Psoas muscle (tissue), 8 donors: ENCODE measurements around the gene ARPC1B. TPM values are rescaled to one million over a fixed set of nuclear protein-coding genes. Genes with fewer than 3 reads are reported as not detected.

Experiments used
- ATAC-seq, 4 donors: fragments of 200-7000 bp; cut with Tn5 transposase; one replicate each; pipeline ENCODE4 v1.9.1; 2020; ENCODE audit warnings: moderate library complexity in 3 of 4, mild to moderate bottlenecking in 2 of 4
- DNase-seq, 2 donors: peaks; one replicate each; pipeline ENCODE4 v3.0.0-alpha.2; 2020
- H3K27ac ChIP-seq: fragments of 200-600 bp; one replicate; pipeline ENCODE4 v1.8.0; 2022
- H3K27me3 ChIP-seq, 3 donors: fragments of 200-600 bp in 1 of 3; one replicate each; pipeline versions ENCODE4 v1.6.1 to v1.8.0; 2013 to 2022; ENCODE audit warnings: low read length in 2 of 3, mild to moderate bottlenecking in 2 of 3, moderate library complexity in 1 of 3; ENCODE audit not compliant: insufficient read depth in 3 of 3
- H3K36me3 ChIP-seq, 2 donors: fragments of 200-600 bp in 1 of 2; one replicate each; pipeline versions ENCODE4 v1.6.1 to v1.8.0; 2013 to 2022; ENCODE audit warnings: low read depth in 1 of 2, mild to moderate bottlenecking in 1 of 2, moderate library complexity in 1 of 2; ENCODE audit not compliant: insufficient read depth in 1 of 2
- H3K4me1 ChIP-seq: fragments of 200-600 bp; one replicate; pipeline ENCODE4 v1.8.0; 2022
- H3K4me3 ChIP-seq: fragments of 200-600 bp; one replicate; pipeline ENCODE4 v1.8.0; 2022; ENCODE audit warnings: mild to moderate bottlenecking
- H3K9me3 ChIP-seq: fragments of 200-600 bp; one replicate; pipeline ENCODE4 v1.8.0; 2022
- CTCF ChIP-seq: fragments of 200-600 bp; IDR thresholded peaks from one replicate; pipeline ENCODE4 v1.8.0; 2022; ENCODE audit warnings: antibody characterized with exemption
- WGBS, 3 donors: extraction: QIAGEN DNeasy Blood & Tissue Kit; methylation state at CpG; one replicate each; pipeline versions ENCODE4 v1.1.6 to v1.1.7; 2013; 5-methylcytosine and 5-hydroxymethylcytosine counted together
- intact Hi-C, 2 donors: fragments of 100-400 bp; cut with DNase I; formaldehyde crosslinking; loops; one replicate each; pipeline versions ENCODE4 v1.11.0 to v1.14.2; 2022
- polyA plus RNA-seq, 3 donors: library from polyadenylated mRNA; stranded (reverse); fragments of 200-250 nt; gene quantifications; one replicate each; pipeline ENCODE4 v1.2.3, GENCODE V29; 2013
- total RNA-seq, 4 donors: library from RNA; stranded (reverse); fragmentation: NEBNext Ultra II Directional in 2 of 4; extraction: Animal tissue kit (Norgen Biotek cat#: 25700) in 2 of 4; gene quantifications; one replicate each; pipeline versions ENCODE4 v1.2.1 to v1.2.4, GENCODE V29; 2021 to 2023
- donor health status: healthy with polysubstance abuse.
- donor health status: DM: no; HTN: no; CAD: no; lungs with moderate emphysema.
- donor health status: Bipolar disorder and iron deficiency.
- donor health status: healthy.
- donor health status: DM: yes; HTN: yes; CAD: no.
- donor health status: DM: no; HTN: no; CAD: no.
- donor health status: DM: no; HTN: no; CAD: no.
- donor health status: DM: yes; HTN: yes; CAD: no.

The ARPC1B gene
- total and polyA plus RNA-seq, 7 donors, result 12.9 to 61.5 (median 19.1) TPM

GRCh38 chr7:99437946-99438572 lies 63.5 kb downstream of the ARPC1B start:
- H3K9me3 ChIP-seq, result no peaks in the 10 kb centered on the region
- peaks cover 30% of the 10 kb centered on the region for H3K4me1 ChIP-seq
- ATAC-seq, result peak; percentile 25 to 50 (median 26)
- intact Hi-C loops, result no loop called here
- H3K36me3 ChIP-seq, result peaks cover 6 to 32% of the 10 kb centered on the region in 2 donors
- WGBS, 3 donors, result 16% methylated on average over 20 of the region's 20 CpGs
- DNase-seq, result no peak
- peak overlapping the region; percentile 91 for H3K27ac ChIP-seq
- no peak for TF ChIP-seq CTCF
- no peaks in the 10 kb centered on the region for H3K27me3 ChIP-seq
- H3K4me3 ChIP-seq, result peak overlapping the region; percentile 89

GRCh38 chr7:99438573-99439480 lies 64.3 kb downstream of the ARPC1B start, which contains the start of the genes CPSF4 and PTCD1:
Gene CPSF4, plus strand, starts transcription at chr7:99438943. Its CDS starts 140 bp downstream, at chr7:99439083.
Gene PTCD1, minus strand, starts transcription at chr7:99438798. Its CDS starts 3,556 bp downstream, at chr7:99435242.
- WGBS, 3 donors, result 0 to 1% (median 1%) methylated on average over 51 to 89 of the region's 89 CpGs
- H3K9me3 ChIP-seq, result no peaks in the 10 kb centered on the region

GRCh38 chr7:99440195-99440594 lies 65.7 kb downstream of the ARPC1B start:
- H3K36me3 ChIP-seq, result peaks cover 4 to 32% of the 10 kb centered on the region in 2 donors
- no peaks in the 10 kb centered on the region for H3K9me3 ChIP-seq
- H3K4me3 ChIP-seq, result peak overlapping the region; percentile 89
- intact Hi-C loops, result no loop called here
- TF ChIP-seq CTCF, result no peak
- 65 to 71% (median 69%) methylated on average over 9 of the region's 9 CpGs for WGBS, 3 donors
- peaks cover 31% of the 10 kb centered on the region for H3K4me1 ChIP-seq
- DNase-seq, result no peak
- no peak overlapping the region for H3K27ac ChIP-seq
- H3K27me3 ChIP-seq, result no peaks in the 10 kb centered on the region
- ATAC-seq, result no peak

More at GRCh38 chr7:99438573-99439480, 64.3 kb downstream of the ARPC1B start, which contains the start of the genes CPSF4 and PTCD1:
- Histone ChIP-seq H3K27ac (peak within 1 kb of the TSS; percentile 91), H3K36me3 (peaks cover 6 to 32% of the 10 kb centered on the region in 2 donors), H3K4me1 (peaks cover 31% of the 10 kb centered on the region), H3K4me3 (peak within 1 kb of the TSS; percentile 89), H3K27me3 (no peaks in the 10 kb centered on the region)
- peak; percentile 96 to 98 (median 98) for ATAC-seq
- TF ChIP-seq CTCF, result no peak
- intact Hi-C loops, result no loop called here
- DNase-seq, result peak; percentile 97 to 99

Other genes with a start within 250 kb of the ARPC1B start
- 10 to 100 TPM in 3 of 4 donors, 1 to 10 TPM in 1; 8.8 to 16.9 (median 13.2) TPM for gene SMURF1, start 230.6 kb upstream of the ARPC1B start, total RNA-seq
- gene SMURF1, start 230.6 kb upstream of the ARPC1B start, polyA plus RNA-seq, result 10 to 100 TPM in 1 of 3 donors, 1 to 10 TPM in 2; 5.8 to 10.2 (median 6.8) TPM
- gene KPNA7, start 166.6 kb upstream of the ARPC1B start, total RNA-seq, result not detected
- gene KPNA7, start 166.6 kb upstream of the ARPC1B start, polyA plus RNA-seq, result not detected
- not detected for gene MYH16, start 101.9 kb upstream of the ARPC1B start, total RNA-seq
- gene MYH16, start 101.9 kb upstream of the ARPC1B start, polyA plus RNA-seq, result not detected
- 10 to 100 TPM; 41.6 to 53.5 (median 47.6) TPM for gene ARPC1A, start 48.8 kb upstream of the ARPC1B start, total RNA-seq
- 100 to 1,000 TPM in 1 of 3 donors, 10 to 100 TPM in 2; 38.1 to 114 (median 71.2) TPM for gene ARPC1A, start 48.8 kb upstream of the ARPC1B start, polyA plus RNA-seq
- gene PDAP1, start 33.9 kb downstream of the ARPC1B start, total RNA-seq, result 100 to 1,000 TPM; 131 to 174 (median 172) TPM
- 100 to 1,000 TPM; 257 to 437 (median 436) TPM for gene PDAP1, start 33.9 kb downstream of the ARPC1B start, polyA plus RNA-seq
- 10 to 100 TPM; 30.2 to 49.1 (median 39.8) TPM for gene BUD31, start 34.2 kb downstream of the ARPC1B start, total RNA-seq
- 100 to 1,000 TPM in 1 of 3 donors, 10 to 100 TPM in 2; 46.8 to 115 (median 88.0) TPM for gene BUD31, start 34.2 kb downstream of the ARPC1B start, polyA plus RNA-seq
- 1 to 10 TPM; 2.7 to 9.2 (median 4.6) TPM for gene PTCD1, start 64.1 kb downstream of the ARPC1B start, total RNA-seq
- 1 to 10 TPM; 5.0 to 8.1 (median 5.6) TPM for gene PTCD1, start 64.1 kb downstream of the ARPC1B start, polyA plus RNA-seq
- gene CPSF4, start 64.2 kb downstream of the ARPC1B start, total RNA-seq, result 10 to 100 TPM; 21.3 to 42.4 (median 28.6) TPM
- gene CPSF4, start 64.2 kb downstream of the ARPC1B start, polyA plus RNA-seq, result 10 to 100 TPM; 35.6 to 46.4 (median 36.5) TPM
- gene ATP5MF, start 91.4 kb downstream of the ARPC1B start, total RNA-seq, result 100 to 1,000 TPM; 391 to 584 (median 510) TPM
- 1,000 to 10,000 TPM; 2,163 to 2,481 (median 2,336) TPM for gene ATP5MF, start 91.4 kb downstream of the ARPC1B start, polyA plus RNA-seq
- 1 to 10 TPM; 1.6 to 4.0 (median 2.9) TPM for gene ZNF789, start 98.2 kb downstream of the ARPC1B start, total RNA-seq
- gene ZNF789, start 98.2 kb downstream of the ARPC1B start, polyA plus RNA-seq, result 1 to 10 TPM; 2.0 to 6.2 (median 2.2) TPM
- gene ZNF394, start 125.6 kb downstream of the ARPC1B start, total RNA-seq, result 10 to 100 TPM; 11.1 to 17.4 (median 14.6) TPM
- 10 to 100 TPM in 2 of 3 donors, 1 to 10 TPM in 1; 9.9 to 17.1 (median 15.9) TPM for gene ZNF394, start 125.6 kb downstream of the ARPC1B start, polyA plus RNA-seq
- gene ZKSCAN5, start 129.9 kb downstream of the ARPC1B start, total RNA-seq, result 1 to 10 TPM; 7.3 to 9.6 (median 9.4) TPM
- gene ZKSCAN5, start 129.9 kb downstream of the ARPC1B start, polyA plus RNA-seq, result 10 to 100 TPM in 1 of 3 donors, 1 to 10 TPM in 2; 3.1 to 15.4 (median 4.3) TPM
- gene FAM200A, start 177.4 kb downstream of the ARPC1B start, total RNA-seq, result 1 to 10 TPM; 2.9 to 6.3 (median 4.4) TPM
- 10 to 100 TPM in 1 of 3 donors, 1 to 10 TPM in 2; 4.1 to 12.4 (median 4.6) TPM for gene FAM200A, start 177.4 kb downstream of the ARPC1B start, polyA plus RNA-seq
- gene ZNF655, start 183.9 kb downstream of the ARPC1B start, total RNA-seq, result 10 to 100 TPM; 30.9 to 43.8 (median 36.6) TPM
- gene ZNF655, start 183.9 kb downstream of the ARPC1B start, polyA plus RNA-seq, result 10 to 100 TPM; 27.3 to 63.7 (median 46.9) TPM
- under 1 TPM in 2 of 4 donors, not detected in 2; 0.42 to 0.86 TPM for gene TMEM225B, start 223.5 kb downstream of the ARPC1B start, total RNA-seq
- gene TMEM225B, start 223.5 kb downstream of the ARPC1B start, polyA plus RNA-seq, result under 1 TPM; 0.20 to 0.55 (median 0.34) TPM
- 10 to 100 TPM in 1 of 4 donors, 1 to 10 TPM in 3; 6.3 to 10.5 (median 7.0) TPM for gene ZSCAN25, start 242.2 kb downstream of the ARPC1B start, total RNA-seq
- gene ZSCAN25, start 242.2 kb downstream of the ARPC1B start, polyA plus RNA-seq, result 1 to 10 TPM; 2.6 to 5.8 (median 2.6) TPM